ENCODE measurements around the gene EML3. TPM values are rescaled to one million over a fixed set of nuclear protein-coding genes. Genes with fewer than 3 reads are reported as not detected.
"Not testable (repeated sequence)": the region's sequence is repeated elsewhere in the genome, so short reads cannot be mapped to it uniquely, and the experiment has no call there.

EML3 gene
- 15.3 TPM for polyA plus RNA-seq (ENCODE audit: insufficient read length)

- no peak for DNase-seq (ENCODE audit: low read depth)
Observed at GRCh38 chr11:62612366-62613290, at the start of gene EML3, which contains the start of gene ROM1. Gene EML3, minus strand, starts transcription at chr11:62612775. Its CDS starts 318 bp downstream, at chr11:62612457. Gene ROM1, plus strand, starts transcription at chr11:62613257. Its CDS starts 25 bp downstream, at chr11:62613282.

GRCh38 chr11:62656796-62657429, 44.3 kb upstream of the EML3 start:
- DNase-seq (ENCODE audit: low read depth) = no peak

DNA sequence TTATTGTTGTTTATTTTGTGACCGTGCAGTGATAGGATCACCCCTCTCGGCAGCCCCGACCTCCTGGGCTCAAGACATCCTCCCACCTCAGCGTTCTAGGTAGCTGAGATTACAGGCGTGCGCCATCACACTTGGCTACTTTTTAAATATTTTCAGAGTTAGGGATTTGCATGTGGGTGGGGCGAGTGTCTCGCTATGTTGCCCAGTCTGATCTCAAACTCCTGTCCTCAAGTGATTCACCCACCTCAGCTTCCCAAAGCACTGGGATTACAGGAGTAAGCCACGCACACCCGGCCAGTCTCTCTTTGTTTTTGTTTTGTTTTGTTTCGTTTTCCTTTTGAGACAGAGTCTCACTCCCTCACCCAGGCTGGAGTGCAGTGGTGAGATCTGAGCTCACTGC, 41.7 kb upstream of the EML3 start:
- no peak for DNase-seq (ENCODE audit: low read depth)

- DNase-seq (ENCODE audit: low read depth) = no peak
Observed at GRCh38 chr11:62652161-62653006, 39.8 kb upstream of the EML3 start.

- not testable (repeated sequence) for DNase-seq (ENCODE audit: low read depth)
Observed at GRCh38 chr11:62650283-62650682, 37.7 kb upstream of the EML3 start.

DNA sequence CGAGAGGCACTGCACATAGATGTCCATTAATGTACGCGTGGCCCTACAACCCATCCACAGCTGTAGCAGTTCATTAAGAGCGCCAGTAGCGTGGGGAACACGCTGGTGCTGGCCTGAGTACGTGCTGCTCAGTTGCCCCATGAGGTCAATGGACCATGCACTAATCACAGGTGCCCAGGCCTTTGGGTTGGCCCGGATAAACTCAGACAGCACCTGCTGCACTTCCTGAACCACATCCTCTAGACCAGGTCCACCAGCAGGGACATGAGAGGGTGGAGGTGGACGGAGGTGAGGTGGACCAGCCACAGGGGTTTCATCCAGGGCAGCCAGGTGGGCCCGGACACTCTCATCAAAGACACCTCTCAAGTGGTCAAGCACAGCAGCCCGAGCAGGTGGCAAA, 36.9 kb upstream of the EML3 start:
- no peak for DNase-seq (ENCODE audit: low read depth)

GRCh38 chr11:62648967-62649364, 36.4 kb upstream of the EML3 start:
- no peak for DNase-seq (ENCODE audit: low read depth)

GRCh38 chr11:62648185-62648966, 35.8 kb upstream of the EML3 start:
- DNase-seq (ENCODE audit: low read depth) = no peak

GRCh38 chr11:62647609-62648005, 35.0 kb upstream of the EML3 start:
- DNase-seq (ENCODE audit: low read depth) = no peak

DNA sequence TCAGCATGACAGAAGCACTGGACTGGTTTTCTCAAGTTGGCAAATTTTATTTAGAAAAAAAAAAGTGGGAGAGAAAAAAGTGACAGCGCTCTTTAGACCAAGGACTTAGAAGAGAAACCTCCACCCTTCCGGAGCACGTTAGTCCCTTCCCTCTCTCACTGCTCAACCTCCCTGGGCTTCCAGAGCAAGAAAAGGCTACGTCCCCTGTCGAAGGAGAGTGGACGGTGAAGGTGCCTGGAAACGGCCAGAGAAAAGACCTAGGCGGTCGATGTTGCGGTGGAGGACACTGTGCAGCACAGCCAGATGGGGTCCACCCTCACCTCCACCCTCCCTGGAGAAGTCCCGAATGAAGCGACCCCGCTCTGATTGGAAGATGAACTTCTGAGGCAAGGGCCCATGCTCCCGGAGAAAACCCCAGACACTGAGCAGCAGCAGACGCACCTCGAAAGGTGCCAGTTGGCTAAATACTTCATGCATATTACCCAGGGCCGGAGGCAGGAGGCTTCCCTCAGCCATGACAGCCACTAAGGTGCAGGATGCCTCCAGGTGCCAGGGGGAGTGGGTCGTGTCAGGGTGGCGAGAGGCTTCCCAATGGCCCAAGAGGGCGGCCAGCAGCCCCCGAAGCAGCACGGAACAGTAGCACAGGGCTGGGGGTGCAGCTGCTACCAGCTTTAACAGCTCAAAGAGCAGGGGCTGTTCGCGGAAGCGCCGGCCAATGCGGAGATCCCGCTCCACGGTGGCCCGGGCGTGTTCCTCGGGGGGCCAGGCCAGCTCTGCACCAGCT, 34.4 kb upstream of the EML3 start:
- no peak for DNase-seq (ENCODE audit: low read depth)

GRCh38 chr11:62645946-62646824, 33.6 kb upstream of the EML3 start, which contains the start of gene GANAB:
Gene GANAB, minus strand, starts transcription at chr11:62646613. Its CDS starts 14 bp downstream, at chr11:62646599.
- peak; percentile 90 for DNase-seq (ENCODE audit: low read depth)

- no peak for DNase-seq (ENCODE audit: low read depth)
Observed at GRCh38 chr11:62645671-62645945, 33.0 kb upstream of the EML3 start.

DNA sequence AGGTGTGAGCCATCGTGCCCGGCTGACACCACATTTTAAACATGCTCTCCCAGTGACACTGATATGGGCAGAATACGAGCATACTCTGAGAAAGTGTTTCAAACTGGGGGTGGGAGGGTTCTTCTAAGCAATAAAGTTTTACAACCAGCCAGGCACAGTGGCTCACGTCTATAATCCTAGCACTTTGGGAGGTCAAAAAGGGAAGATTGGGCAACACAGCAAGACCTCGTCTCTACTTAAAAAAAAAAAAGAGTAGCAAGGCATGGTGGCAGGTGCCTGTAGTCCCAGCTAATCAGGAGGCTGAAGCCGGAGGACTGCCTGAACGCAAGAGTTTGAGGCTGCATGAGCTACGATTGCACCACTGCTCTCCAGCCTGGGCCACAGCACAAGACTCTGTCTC, 31.6 kb upstream of the EML3 start:
- DNase-seq (ENCODE audit: low read depth) = no peak

- DNase-seq (ENCODE audit: low read depth) = no peak
Observed at GRCh38 chr11:62632492-62632891, 19.9 kb upstream of the EML3 start.

- no peak for DNase-seq (ENCODE audit: low read depth)
Observed at GRCh38 chr11:62627713-62628112, 15.1 kb upstream of the EML3 start.

DNA sequence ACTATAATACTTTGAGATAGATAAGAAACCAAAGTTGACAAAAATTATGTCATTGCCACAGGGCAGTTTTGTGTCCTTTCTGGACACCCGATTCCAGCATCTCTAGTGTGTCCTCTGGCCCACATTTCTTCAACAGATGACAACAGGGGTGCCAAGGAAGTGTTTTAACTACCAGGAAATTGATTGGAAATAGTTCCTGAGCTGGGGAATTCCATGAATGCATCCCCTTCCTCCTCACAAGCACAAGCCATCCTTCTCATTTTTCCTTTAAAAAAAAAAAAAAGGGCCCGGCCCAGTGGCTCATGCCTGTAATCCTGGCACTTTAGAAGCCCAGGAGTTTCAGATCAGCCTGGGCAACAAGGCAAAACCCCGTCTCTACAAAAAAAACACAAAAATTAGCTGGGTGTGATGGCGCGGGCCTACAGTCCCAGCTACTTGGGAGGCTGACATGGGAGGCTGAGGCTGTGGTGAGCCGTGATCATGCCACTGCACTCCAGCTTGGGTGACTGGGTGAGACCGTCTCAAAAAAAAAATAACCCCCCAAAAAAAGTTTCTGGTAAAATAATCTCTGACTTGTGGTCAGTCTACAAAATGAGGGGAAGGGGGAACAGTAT, 10.0 kb upstream of the EML3 start:
- no peak for DNase-seq (ENCODE audit: low read depth)

DNA sequence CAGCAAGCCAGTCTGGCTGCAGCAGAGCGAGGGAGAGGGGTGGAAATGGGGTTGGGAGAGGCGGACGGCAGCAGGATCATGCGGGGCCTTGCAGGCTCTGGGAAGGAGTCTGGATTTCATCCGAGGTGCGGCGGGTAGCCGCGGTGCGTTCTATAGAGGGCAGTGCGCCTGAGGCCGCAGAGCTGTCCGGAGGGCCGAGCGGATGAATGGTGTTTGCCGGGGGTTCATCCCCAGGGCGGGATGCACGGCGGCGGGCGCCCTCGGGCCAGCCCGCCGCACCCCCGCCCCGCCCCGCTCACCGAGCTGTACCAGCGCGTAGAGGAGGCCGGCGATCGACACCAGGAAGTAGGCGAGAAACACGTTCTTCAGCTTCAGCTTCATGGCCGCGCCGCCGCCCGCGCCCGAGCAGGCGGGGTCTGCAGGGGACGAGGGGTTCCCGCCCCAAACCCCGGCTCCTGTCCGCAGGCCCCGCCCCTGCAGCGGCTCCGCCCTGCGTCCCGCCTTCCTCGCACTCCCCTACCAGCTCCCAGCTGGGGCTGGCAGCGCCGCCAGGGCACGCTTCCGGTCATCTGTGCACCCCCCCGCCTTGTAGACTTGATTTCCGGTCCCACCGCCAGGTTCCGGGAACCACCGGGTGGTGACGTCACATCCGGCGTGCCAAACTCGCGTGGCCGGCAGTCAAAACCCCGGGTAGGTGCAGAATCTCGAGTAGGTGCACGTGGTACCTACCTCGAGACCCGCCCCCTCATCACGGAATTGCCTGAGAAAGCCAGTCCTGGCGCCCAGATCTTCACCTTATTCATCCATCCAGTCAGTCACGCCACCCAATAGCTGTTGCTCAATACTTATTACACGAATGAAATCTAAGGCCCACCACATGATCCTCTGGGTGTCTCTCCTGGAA, 9.2 kb upstream of the EML3 start, which contains the start of gene B3GAT3:
Gene B3GAT3 (minus strand): TSS at position 420 of the 904 bp plus-strand sequence. CDS start 39 bp downstream, at position 381.
- peak; percentile 84 for DNase-seq (ENCODE audit: low read depth)

All from forelimb muscle (tissue), 1 donor.